CD4-positive, alpha-beta memory T cell (primary cell): Measurements from ENCODE around the gene GPRIN1. TPM values are rescaled to one million over a fixed set of nuclear protein-coding genes. Genes with fewer than 3 reads are reported as not detected.

Source experiments
- CTCF ChIA-PET: fragments of 350-600 bp; sonication (Branson Sonifier 250); formaldehyde crosslinking; loops from one replicate; lab custom pipeline; 2021; ENCODE audit warnings: inconsistent platforms; ENCODE audit not compliant: partially characterized antibody; lab: Charles Lee
- POLR2A ChIA-PET: fragments of 350-600 bp; sonication (Branson Sonifier 250); formaldehyde crosslinking; loops from one replicate; lab custom pipeline; 2021; ENCODE audit not compliant: partially characterized antibody; lab: Charles Lee
- DNase-seq, 5 donors: peaks; one replicate each; pipeline versions ENCODE4 v3.0.0 to v3.0.0-alpha.2; 2020 to 2022; ENCODE audit warnings: mixed read lengths in 1 of 5
- H3K27ac ChIP-seq: one replicate; pipeline ENCODE4 v1.7.0; 2013; ENCODE audit warnings: low read depth, low read length
- H3K27me3 ChIP-seq: 2 replicates; pipeline ENCODE4 v1.7.0; 2013; ENCODE audit warnings: mild to moderate bottlenecking, low read length, moderate library complexity; ENCODE audit not compliant: insufficient read depth
- H3K36me3 ChIP-seq: 2 replicates; pipeline ENCODE4 v1.7.0; 2013; ENCODE audit warnings: mild to moderate bottlenecking, low read length, moderate library complexity; ENCODE audit not compliant: insufficient read depth
- H3K4me1 ChIP-seq: 2 replicates; pipeline ENCODE4 v1.7.0; 2013; ENCODE audit warnings: mild to moderate bottlenecking, low read length, moderate library complexity; ENCODE audit not compliant: insufficient read depth
- H3K4me3 ChIP-seq, 2 donors: one replicate each; pipeline ENCODE4 v1.7.0; 2013; ENCODE audit warnings: low read length in 2 of 2, mild to moderate bottlenecking in 1 of 2
- H3K9me3 ChIP-seq, 2 donors: one replicate each; pipeline ENCODE4 v1.7.0; 2013; ENCODE audit warnings: low read length in 2 of 2, control low read depth in 1 of 2; ENCODE audit not compliant: control insufficient read depth in 1 of 2
- H3K27ac Mint-ChIP-seq, 7 donors: one replicate each; pipeline ENCODE4 v1.8.0; 2020 to 2021; ENCODE audit warnings: mixed read lengths in 7 of 7, mild to moderate bottlenecking in 6 of 7, inconsistent platforms in 3 of 7, moderate library complexity in 3 of 7
- H3K27me3 Mint-ChIP-seq, 2 donors: one replicate each; pipeline ENCODE4 v1.8.0; 2020 to 2021; ENCODE audit warnings: mixed read lengths in 2 of 2
- H3K36me3 Mint-ChIP-seq, 2 donors: one replicate each; pipeline ENCODE4 v1.8.0; 2020 to 2021; ENCODE audit warnings: mixed read lengths in 2 of 2, inconsistent platforms in 1 of 2, mild to moderate bottlenecking in 1 of 2
- H3K4me1 Mint-ChIP-seq, 4 donors: one replicate each; pipeline ENCODE4 v1.8.0; 2020 to 2021; ENCODE audit warnings: mixed read lengths in 4 of 4, mild to moderate bottlenecking in 1 of 4
- H3K4me3 Mint-ChIP-seq, 8 donors: one replicate each; pipeline ENCODE4 v1.8.0; 2020 to 2021; ENCODE audit warnings: mixed read lengths in 8 of 8, mild to moderate bottlenecking in 7 of 8, moderate library complexity in 6 of 8, inconsistent platforms in 3 of 8
- H3K9me3 Mint-ChIP-seq, 8 donors: one replicate each; pipeline ENCODE4 v1.8.0; 2020 to 2021; ENCODE audit warnings: mixed read lengths in 8 of 8, mild to moderate bottlenecking in 5 of 8, inconsistent platforms in 3 of 8, moderate library complexity in 1 of 8
- intact Hi-C: fragments of 100-400 bp; cut with micrococcal nuclease; formaldehyde crosslinking; loops from one replicate; pipeline ENCODE4 v1.15.1; 2023
- polyA plus RNA-seq, 2 donors: library from polyadenylated mRNA; unstranded; fragments of 300-500 nt; fragmentation: Illumina TruSeq; gene quantifications; one replicate each; pipeline ENCODE4 v1.2.3, GENCODE V29; 2021
- total RNA-seq, 2 experiments: library from RNA; stranded (reverse); gene quantifications; one replicate each; pipeline ENCODE4 v1.2.3, GENCODE V29; 2021

The GPRIN1 gene
- total and polyA plus RNA-seq, 4 experiments from 2014 or later = 0.37 to 0.44 (median 0.41) TPM; not detected in 1

- Mint-ChIP-seq H3K27ac (peak overlapping the region in 1 of 7 donors; percentile 42), H3K36me3 (peaks cover 0 to 1% of the 10 kb centered on the region in 2 donors), H3K4me3 (peak overlapping the region; percentile 35 to 78 (median 60)), H3K4me1 (peaks cover 9 to 13% (median 11%) of the 10 kb centered on the region in 4 donors), H3K9me3 (peaks cover 0 to 6% (median 3%) of the 10 kb centered on the region in 8 donors), H3K27me3 (peaks cover 54 to 57% of the 10 kb centered on the region in 2 donors)
- no peak for DNase-seq
- POLR2A ChIA-PET = interaction anchor here (2.0 kb wide), 1 partner anchor 17 kb away, joined by 6 read pairs; the partner anchor contains the start of gene TSPAN17
- no peaks in the 10 kb centered on the region for H3K9me3 ChIP-seq
- H3K4me1 ChIP-seq = peaks cover 16% of the 10 kb centered on the region
- no peaks in the 10 kb centered on the region for H3K36me3 ChIP-seq
- intact Hi-C loops = no loop called here
- H3K4me3 ChIP-seq = peak overlapping the region in 1 of 2 donors; percentile 19
- peaks cover 25% of the 10 kb centered on the region for H3K27me3 ChIP-seq
- no peak overlapping the region for H3K27ac ChIP-seq
- CTCF ChIA-PET = interaction anchor here (1.3 kb wide), 1 partner anchor 30 kb away, joined by 4 read pairs; no protein-coding TSS in a partner anchor
These were observed 20.8 kb upstream of the GPRIN1 start for GRCh38 chr5:176630681-176631222.

GRCh38 chr5:176629853-176630680 lies 20.1 kb upstream of the GPRIN1 start, which contains the start of the genes EIF4E1B and SNCB:
Gene EIF4E1B (plus strand): TSS chr5:176630675. CDS start chr5:176642788, 12,113 bp downstream.
Gene SNCB (minus strand): TSS chr5:176630534. CDS start chr5:176629654, 880 bp downstream.
- Mint-ChIP-seq H3K4me3 (peak within 1 kb of the TSS; percentile 35 to 78 (median 60)), H3K27me3 (peaks cover 49 to 55% of the 10 kb centered on the region in 2 donors), H3K36me3 (peaks cover 0 to under 1% of the 10 kb centered on the region in 2 donors), H3K4me1 (peaks cover 9 to 13% (median 11%) of the 10 kb centered on the region in 4 donors), H3K9me3 (peaks cover 0 to 3% (median 1%) of the 10 kb centered on the region in 8 donors), H3K27ac (peak within 1 kb of the TSS in 1 of 7 donors; percentile 42)
- Histone ChIP-seq H3K4me3 (peak within 1 kb of the TSS in 1 of 2 donors; percentile 19), H3K36me3 (no peaks in the 10 kb centered on the region), H3K9me3 (no peaks in the 10 kb centered on the region), H3K4me1 (peaks cover 16% of the 10 kb centered on the region), H3K27me3 (peaks cover 25% of the 10 kb centered on the region), H3K27ac (no peak within 1 kb of the TSS)
- ChIA-PET POLR2A (interaction anchor here (0.5 to 2.0 kb wide), 2 partner anchors 17 to 201 kb away, joined by 4 to 6 read pairs; partner anchors contain the start of gene TSPAN17), CTCF (interaction anchor here (1.3 kb wide), 1 partner anchor 31 kb away, joined by 4 read pairs; no protein-coding TSS in a partner anchor)
- peak in 3 of 5 donors; percentile 16 to 26 (median 21) for DNase-seq
- intact Hi-C loops = no loop called here

- no peaks in the 10 kb centered on the region for H3K9me3 ChIP-seq
- DNase-seq = no peak
- Mint-ChIP-seq H3K4me1 (peaks cover 9 to 13% (median 11%) of the 10 kb centered on the region in 4 donors), H3K36me3 (no peaks in the 10 kb centered on the region), H3K4me3 (peak overlapping the region in 6 of 8 donors; percentile 21 to 71 (median 42)), H3K27me3 (peaks cover 45 to 51% of the 10 kb centered on the region in 2 donors), H3K9me3 (no peaks in the 10 kb centered on the region), H3K27ac (no peak overlapping the region)
- CTCF ChIA-PET = no interaction called here
- H3K4me3 ChIP-seq = no peak overlapping the region
- H3K36me3 ChIP-seq = no peaks in the 10 kb centered on the region
- POLR2A ChIA-PET = interaction anchor here (0.5 to 2.0 kb wide), 2 partner anchors 18 to 200 kb away, joined by 4 to 6 read pairs; partner anchors contain the start of gene TSPAN17
- H3K4me1 ChIP-seq = peaks cover 16% of the 10 kb centered on the region
- H3K27ac ChIP-seq = no peak overlapping the region
- peaks cover 25% of the 10 kb centered on the region for H3K27me3 ChIP-seq
- intact Hi-C loops = no loop called here
These were observed 19.4 kb upstream of the GPRIN1 start for GRCh38 chr5:176629317-176629852.

DNA sequence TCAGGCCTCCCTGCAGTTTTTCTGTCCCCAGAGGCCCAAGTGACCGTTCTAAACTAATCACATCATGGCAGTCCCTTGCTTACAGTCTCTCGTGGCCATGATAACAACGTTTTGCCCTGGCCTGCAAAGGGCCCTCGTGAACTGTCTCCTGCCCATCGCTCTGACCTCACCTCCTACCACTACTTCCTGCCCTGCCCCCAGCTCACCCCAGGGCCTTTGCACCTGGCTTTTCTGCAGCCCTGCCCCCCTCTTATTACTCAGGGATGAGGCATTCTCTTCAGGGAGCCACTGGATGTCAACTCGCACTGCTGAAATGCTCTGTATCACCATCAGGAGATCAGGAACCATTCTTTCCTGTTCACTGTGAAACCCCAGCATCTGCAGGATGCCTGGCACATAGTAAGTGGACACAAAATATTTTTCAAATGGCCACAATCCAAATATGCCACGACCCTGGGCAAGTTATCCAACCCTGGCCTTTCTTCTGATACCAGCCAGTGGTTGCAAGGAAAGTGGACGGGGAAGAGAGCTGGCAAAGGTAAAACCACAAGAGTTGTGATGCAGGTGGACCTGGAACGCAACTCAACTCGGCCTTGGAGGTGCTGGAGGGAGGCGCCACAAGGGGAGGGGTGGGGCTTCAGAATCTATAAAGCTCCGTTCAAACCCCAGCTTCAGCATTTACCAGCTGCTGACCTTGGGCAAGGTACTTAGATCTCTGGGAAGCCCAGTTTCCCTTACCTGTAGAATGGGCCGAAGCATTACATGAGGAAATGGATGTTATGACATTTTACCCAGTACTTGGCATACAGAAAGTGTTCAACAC lies 18.7 kb upstream of the GPRIN1 start:
- Histone ChIP-seq H3K36me3 (no peaks in the 10 kb centered on the region), H3K27ac (no peak overlapping the region), H3K9me3 (no peaks in the 10 kb centered on the region), H3K27me3 (peaks cover 25% of the 10 kb centered on the region), H3K4me1 (peaks cover 16% of the 10 kb centered on the region), H3K4me3 (no peak overlapping the region)
- Mint-ChIP-seq H3K4me1 (peaks cover 8 to 9% (median 9%) of the 10 kb centered on the region in 4 donors), H3K9me3 (no peaks in the 10 kb centered on the region), H3K4me3 (peak overlapping the region in 4 of 8 donors; percentile 32 to 68 (median 42)), H3K27ac (peak overlapping the region in 1 of 7 donors; percentile 35), H3K36me3 (no peaks in the 10 kb centered on the region), H3K27me3 (peaks cover 40 to 47% of the 10 kb centered on the region in 2 donors)
- ChIA-PET CTCF (interaction anchor here (1.9 kb wide), 1 partner anchor 33 kb away, joined by 5 read pairs; no protein-coding TSS in a partner anchor), POLR2A (interaction anchor here (2.0 kb wide), 1 partner anchor 19 kb away, joined by 6 read pairs; the partner anchor contains the start of gene TSPAN17)
- no peak for DNase-seq
- intact Hi-C loops = no loop called here

- ChIA-PET CTCF (interaction anchor here (1.9 kb wide), 1 partner anchor 34 kb away, joined by 5 read pairs; no protein-coding TSS in a partner anchor), POLR2A (no interaction called here)
- Histone ChIP-seq H3K4me3 (no peak overlapping the region), H3K4me1 (peaks cover 16% of the 10 kb centered on the region), H3K36me3 (no peaks in the 10 kb centered on the region), H3K27ac (no peak overlapping the region), H3K27me3 (peaks cover 24% of the 10 kb centered on the region), H3K9me3 (no peaks in the 10 kb centered on the region)
- H3K4me1 Mint-ChIP-seq = peaks cover 7 to 9% (median 8%) of the 10 kb centered on the region in 4 donors
- H3K4me3 Mint-ChIP-seq = peak overlapping the region in 2 of 8 donors; percentile 1 to 7
- H3K27me3 Mint-ChIP-seq = peaks cover 37 to 41% of the 10 kb centered on the region in 2 donors
- no peaks in the 10 kb centered on the region for H3K36me3 Mint-ChIP-seq
- no peak overlapping the region for H3K27ac Mint-ChIP-seq
- intact Hi-C loops = no loop called here
- DNase-seq = no peak
- no peaks in the 10 kb centered on the region for H3K9me3 Mint-ChIP-seq
These were observed 17.6 kb upstream of the GPRIN1 start for GRCh38 chr5:176627582-176627981.

DNA sequence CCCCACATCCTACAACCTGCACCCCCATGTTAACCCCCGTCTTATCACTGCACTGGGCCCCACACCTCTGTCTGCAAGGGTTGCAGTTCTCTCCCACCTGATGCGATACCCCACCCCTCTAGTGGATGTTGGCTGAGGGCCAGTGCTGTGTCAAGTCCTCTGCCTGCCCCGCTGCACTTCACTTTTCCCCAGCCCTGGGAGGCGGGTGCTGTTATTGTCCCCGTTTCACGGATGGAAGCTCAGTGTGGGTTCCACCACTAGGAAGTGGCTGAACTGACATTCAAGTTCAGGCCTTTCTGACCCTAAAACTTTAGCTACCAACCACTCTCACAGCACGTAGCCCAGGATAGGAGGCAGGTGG lies 16.9 kb upstream of the GPRIN1 start:
- H3K27me3 ChIP-seq = peaks cover 21% of the 10 kb centered on the region
- H3K27me3 Mint-ChIP-seq = peaks cover 40 to 42% of the 10 kb centered on the region in 2 donors
- H3K4me3 ChIP-seq = no peak overlapping the region
- H3K27ac Mint-ChIP-seq = no peak overlapping the region
- no peaks in the 10 kb centered on the region for H3K36me3 ChIP-seq
- H3K4me1 Mint-ChIP-seq = peaks cover 7 to 9% (median 8%) of the 10 kb centered on the region in 4 donors
- peaks cover 16% of the 10 kb centered on the region for H3K4me1 ChIP-seq
- H3K9me3 Mint-ChIP-seq = no peaks in the 10 kb centered on the region
- intact Hi-C loops = no loop called here
- no peaks in the 10 kb centered on the region for H3K36me3 Mint-ChIP-seq
- H3K27ac ChIP-seq = no peak overlapping the region
- CTCF ChIA-PET = interaction anchor here (1.9 kb wide), 1 partner anchor 34 kb away, joined by 5 read pairs; no protein-coding TSS in a partner anchor
- no peak overlapping the region for H3K4me3 Mint-ChIP-seq
- no peaks in the 10 kb centered on the region for H3K9me3 ChIP-seq
- POLR2A ChIA-PET = no interaction called here
- no peak for DNase-seq
